ENCODE measurements around the gene CCDC92.

DNA sequence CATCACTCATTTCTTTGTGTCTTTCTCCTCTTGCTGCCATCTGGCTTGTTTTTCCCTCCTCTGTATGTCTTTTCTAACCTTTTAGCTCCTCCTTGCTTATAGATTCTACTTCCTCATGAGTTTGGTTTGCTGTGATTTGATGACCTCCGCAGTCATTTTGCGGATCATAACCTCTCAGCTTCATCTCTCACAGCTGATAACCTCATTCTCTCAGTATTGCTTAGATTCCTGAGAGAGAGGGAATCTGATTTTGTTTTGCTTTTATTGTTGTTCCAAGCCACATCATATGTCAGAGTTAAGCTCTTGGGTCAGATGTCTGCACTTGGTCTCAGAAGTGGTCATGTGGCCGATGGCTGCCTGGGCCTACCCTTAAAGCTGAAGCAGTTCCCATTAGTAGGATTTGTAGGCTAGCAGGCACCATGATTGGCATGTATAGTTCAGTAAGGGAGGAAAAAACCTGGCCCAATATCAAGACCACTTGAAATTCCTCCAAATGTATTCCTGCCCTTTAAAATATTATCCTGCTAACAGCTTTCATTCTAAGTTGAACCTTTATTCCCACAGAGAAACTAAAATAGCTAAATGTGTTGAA is 13.8 kb upstream of the CCDC92 start:
- TF ChIP-seq, protein P1, sequence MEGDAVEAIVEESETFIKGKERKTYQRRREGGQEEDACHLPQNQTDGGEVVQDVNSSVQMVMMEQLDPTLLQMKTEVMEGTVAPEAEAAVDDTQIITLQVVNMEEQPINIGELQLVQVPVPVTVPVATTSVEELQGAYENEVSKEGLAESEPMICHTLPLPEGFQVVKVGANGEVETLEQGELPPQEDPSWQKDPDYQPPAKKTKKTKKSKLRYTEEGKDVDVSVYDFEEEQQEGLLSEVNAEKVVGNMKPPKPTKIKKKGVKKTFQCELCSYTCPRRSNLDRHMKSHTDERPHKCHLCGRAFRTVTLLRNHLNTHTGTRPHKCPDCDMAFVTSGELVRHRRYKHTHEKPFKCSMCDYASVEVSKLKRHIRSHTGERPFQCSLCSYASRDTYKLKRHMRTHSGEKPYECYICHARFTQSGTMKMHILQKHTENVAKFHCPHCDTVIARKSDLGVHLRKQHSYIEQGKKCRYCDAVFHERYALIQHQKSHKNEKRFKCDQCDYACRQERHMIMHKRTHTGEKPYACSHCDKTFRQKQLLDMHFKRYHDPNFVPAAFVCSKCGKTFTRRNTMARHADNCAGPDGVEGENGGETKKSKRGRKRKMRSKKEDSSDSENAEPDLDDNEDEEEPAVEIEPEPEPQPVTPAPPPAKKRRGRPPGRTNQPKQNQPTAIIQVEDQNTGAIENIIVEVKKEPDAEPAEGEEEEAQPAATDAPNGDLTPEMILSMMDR (IDR thresholded peaks at IDR 0.05; ENCODE audit: low read length) = no peak
- TF ChIP-seq EZH2 (optimal IDR thresholded peaks at IDR 0.05; ENCODE audit: low read depth, low read length) (no peak), EZH2phosphoT487 (IDR thresholded peaks at IDR 0.05; ENCODE audit: low read length) (no peak)
